ENCODE data around the gene SHISA2. TPM values are rescaled to one million over a fixed set of nuclear protein-coding genes. Genes with fewer than 3 reads are reported as not detected.
"Not testable (repeated sequence)": the region's sequence is repeated elsewhere in the genome, so short reads cannot be mapped to it uniquely, and the experiment has no call there.

The SHISA2 gene
- total RNA-seq: 1.1 TPM
- long read RNA-seq: 0 reads

DNA sequence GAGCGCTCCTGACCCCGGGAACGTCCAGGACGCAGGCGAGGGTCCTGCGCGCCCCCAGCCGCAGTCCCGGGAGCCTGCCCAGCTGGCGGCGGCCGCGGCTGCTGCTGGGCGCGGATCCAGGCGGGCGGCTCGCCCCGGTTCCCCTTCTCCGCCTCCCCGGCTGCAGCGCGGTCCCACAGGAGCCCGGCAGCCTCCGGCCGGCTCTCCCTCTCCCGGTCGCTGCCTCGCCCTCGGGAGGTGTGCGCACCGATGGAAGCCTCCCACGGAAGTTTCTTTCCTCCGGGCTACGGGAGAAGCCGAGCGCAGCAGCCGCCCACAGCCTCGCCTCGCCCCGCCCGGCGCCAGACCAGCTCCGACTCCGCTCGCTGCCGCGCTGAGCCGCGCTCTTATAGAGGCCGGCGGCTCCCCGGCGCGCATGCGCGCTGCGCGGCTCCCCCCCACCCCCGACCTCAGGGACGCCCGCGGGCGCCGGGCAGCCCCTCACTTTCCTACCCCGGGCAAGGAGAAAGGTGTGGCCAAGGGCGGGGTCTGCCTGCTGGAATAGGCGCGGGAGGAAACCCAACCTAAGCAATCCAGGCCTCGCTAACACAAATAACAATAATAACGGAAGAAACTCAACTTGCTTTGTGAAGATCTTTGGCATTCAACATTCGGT is at the start of gene SHISA2:
Gene SHISA2, minus strand, starts transcription at position 360 of the 655 bp plus-strand sequence. CDS start 1,041 bp downstream, outside the sequence.
- DNase-seq (ENCODE audit: low spot score): no peak

DNA sequence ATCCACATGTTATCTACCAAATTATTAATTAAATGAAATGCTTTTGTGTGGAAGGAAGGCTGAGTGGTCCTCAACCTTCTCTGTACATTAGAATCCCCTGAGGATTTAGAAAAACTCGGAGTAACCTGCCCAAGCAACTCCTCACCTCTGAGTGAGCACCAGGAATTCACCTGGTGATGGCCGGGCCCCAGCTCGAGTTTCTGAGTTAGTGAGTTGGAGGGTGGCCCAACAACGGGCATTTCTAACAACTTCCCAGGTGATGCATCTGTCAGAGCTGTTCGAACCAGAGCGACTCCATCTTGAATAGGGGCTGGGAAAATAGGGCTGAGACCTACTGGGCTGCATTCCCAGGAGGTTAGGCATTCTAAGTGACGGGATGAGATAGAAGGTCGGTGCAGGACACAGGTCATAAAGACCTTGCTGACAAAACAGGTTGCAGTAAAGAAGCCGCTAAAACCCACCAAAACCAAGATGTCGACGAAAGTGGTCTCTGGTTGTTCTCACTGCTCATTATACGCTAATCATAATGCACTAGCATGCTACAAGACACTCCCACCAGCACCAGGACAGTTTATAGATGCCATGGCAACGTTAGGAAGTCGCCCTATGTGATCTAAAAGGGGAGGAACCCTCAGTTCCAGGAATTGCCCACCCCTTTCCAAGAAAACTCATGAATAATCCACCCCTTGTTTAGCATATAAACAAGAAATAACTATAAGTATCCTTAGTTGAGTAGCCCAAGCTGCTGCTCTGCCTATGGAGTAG is 44.2 kb upstream of the SHISA2 start:
- no peak for DNase-seq (ENCODE audit: low spot score)

DNA sequence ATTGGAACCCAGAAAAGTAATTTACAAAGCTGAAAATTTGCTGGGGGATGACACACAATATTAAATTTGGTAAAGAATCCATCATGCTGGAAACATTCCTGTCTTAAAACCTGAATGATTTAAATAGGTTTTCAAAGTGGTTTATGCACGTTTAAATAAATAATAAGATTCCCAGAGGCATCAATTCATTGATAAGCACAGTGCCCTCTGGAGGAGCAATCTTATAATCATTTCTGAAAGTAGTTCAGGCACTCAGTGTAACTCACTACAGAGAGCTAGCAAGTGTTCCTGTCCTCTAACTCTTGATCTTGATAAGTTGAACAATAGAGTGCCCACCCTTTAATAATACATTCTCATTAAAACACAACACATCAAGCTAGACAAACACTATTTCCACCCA is 43.5 kb upstream of the SHISA2 start:
- no peak for DNase-seq (ENCODE audit: low spot score)

- DNase-seq (ENCODE audit: low spot score): not testable (repeated sequence)
Measured at GRCh38 chr13:26076821-26077220, 25.0 kb upstream of the SHISA2 start.

DNA sequence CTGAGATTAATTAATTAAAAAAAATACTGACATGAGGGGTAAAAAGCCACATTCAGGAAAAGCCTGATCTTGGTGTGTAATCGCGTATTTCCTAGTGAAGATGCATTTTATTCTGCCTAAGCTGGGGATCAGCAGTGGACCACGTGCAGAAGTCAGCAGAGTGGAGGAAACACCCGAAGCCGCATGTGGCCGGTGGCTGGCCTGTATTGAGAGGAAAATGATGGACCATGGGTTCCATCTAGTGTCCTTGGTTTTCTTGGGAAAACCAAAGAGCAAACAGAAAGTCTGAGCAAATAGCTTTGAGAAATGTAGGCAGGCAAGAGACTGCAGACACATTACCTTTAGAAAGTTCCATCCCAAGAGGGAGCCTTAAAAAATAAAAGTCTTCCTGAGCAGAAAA is 23.7 kb upstream of the SHISA2 start:
- DNase-seq (ENCODE audit: low spot score): no peak

- no peak for DNase-seq (ENCODE audit: low spot score)
Measured at GRCh38 chr13:26074706-26075105, 22.9 kb upstream of the SHISA2 start.

DNA sequence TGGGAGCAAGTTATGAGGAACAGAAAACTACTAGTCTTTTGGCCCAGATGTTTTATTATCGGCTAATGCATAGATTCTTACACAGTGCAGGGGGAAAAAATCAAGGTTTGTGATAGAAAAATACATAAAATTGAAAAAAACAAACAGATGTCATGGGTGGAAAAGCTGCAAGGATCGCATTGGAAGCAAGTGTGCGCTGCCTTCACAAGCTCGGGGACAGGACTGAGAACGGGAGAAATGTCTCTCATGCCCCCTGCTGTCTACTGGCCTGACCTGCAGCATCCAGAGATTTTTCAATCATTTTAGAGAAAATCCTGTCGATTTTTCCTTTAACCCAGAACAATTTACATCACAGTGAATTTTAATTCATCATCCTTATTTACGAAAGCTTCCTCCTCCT is 20.5 kb upstream of the SHISA2 start:
- DNase-seq (ENCODE audit: low spot score): not testable (repeated sequence)

DNA sequence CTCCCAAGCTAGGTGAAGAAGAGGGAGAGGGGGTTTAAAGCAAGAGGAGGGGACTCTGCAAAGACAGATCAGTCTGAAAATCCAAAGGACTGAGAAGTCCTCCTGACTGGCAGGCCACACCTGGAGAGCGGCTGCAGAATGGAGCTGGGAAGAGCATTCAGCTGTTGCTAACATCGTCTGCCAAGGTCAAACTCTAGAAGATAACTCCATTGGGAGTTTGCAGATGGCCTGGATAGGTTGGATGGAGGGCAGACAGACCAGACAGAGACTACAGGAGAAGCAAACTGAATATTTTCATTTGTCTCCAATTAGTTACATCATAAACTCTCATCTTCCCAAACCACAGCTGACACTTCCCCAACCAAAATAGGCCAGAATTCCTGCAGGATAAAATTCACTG is 19.9 kb upstream of the SHISA2 start:
- DNase-seq (ENCODE audit: low spot score): no peak

- DNase-seq (ENCODE audit: low spot score): not testable (repeated sequence)
Measured at GRCh38 chr13:26069642-26070041, 17.8 kb upstream of the SHISA2 start.

DNA sequence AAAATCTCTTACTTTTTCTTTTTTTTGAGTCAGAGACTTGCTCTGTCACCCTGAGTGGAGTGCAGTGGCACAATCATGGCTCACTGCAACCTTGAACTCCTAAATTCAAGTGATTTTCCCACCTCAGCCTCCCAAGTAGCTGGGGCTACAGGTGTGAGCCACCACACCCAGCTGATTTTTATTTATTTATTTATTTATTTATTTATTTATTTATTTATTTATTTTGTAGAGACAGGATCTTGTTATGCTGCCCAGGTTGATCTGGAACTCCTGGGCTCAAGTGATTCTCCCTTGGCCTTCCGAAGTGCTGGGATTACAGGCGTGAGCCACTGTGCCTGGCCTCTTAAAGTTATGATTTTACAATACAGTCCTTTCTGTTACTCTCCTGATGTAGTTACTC is 16.6 kb upstream of the SHISA2 start:
- not testable (repeated sequence) for DNase-seq (ENCODE audit: low spot score)

GRCh38 chr13:26067601-26068000 is 15.8 kb upstream of the SHISA2 start:
- DNase-seq (ENCODE audit: low spot score): no peak

DNA sequence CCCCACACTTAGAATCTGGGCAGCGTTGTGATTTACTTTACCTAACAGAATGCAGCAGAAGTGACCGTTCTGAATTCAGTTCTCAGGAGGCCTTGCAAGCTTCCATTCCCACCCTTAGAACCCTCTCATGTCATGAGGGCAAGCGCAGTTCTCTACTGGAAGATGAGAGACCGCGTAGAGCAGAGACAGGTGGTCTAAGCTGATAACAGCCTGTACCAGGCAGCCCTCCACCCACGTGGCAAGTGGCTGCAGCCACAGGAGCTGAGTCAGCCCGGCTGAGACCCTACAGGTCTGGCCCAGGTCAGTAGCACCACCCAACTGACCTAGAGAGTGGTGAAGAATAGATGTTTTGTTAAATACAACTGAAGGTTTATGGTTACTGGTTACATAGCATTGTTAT is 14.7 kb upstream of the SHISA2 start:
- not testable (repeated sequence) for DNase-seq (ENCODE audit: low spot score)

DNA sequence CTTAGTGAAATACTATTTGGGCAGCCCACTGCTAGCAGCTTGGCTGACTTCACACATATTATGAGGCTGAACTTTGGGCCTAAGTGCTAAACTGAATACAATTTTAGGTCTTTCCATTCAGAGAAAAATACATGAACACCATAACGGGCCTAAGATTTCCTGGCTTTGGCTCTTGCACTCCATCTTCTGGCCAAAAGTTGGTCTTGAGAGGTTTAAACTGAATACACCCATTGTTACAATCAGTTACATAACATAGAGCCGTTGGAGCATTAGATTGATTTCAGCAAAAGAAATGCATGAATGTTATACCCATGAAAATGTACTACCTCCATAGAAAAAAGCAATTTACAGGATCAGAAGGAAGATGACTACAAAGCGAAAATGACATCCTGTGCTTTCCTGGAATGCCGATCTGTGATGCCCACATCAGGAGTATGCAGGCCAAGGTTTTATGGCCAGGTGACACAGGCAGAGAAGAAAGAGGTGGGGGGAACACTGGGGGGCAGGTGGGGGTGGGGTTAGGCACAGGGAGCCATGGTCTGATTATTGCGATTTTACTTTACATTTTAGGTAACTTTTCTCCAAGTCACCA is 11.1 kb upstream of the SHISA2 start:
- DNase-seq (ENCODE audit: low spot score): no peak

GRCh38 chr13:26061947-26062346 is 10.1 kb upstream of the SHISA2 start:
- DNase-seq (ENCODE audit: low spot score): no peak

DNA sequence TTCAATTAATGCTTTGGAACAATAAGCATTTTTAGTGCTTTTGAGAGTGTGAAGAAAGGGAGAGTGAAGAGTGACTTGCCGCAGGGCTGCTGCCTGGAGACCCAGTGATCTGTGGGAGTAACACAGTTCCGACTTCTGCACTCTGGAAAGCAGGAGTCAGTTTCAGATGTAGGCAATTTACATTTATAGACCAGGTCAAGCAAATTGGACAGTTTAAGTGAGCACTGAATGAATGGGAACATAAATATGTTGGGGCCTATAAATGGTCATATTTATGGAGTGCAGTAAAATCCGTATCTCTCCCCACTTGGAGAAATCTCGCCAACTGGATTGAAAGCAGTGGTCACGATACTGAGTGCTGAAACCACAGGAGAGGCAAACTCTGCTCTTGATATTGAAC is 9.4 kb upstream of the SHISA2 start:
- no peak for DNase-seq (ENCODE audit: low spot score)

GRCh38 chr13:26060357-26060756 is 8.5 kb upstream of the SHISA2 start:
- DNase-seq (ENCODE audit: low spot score): no peak

DNA sequence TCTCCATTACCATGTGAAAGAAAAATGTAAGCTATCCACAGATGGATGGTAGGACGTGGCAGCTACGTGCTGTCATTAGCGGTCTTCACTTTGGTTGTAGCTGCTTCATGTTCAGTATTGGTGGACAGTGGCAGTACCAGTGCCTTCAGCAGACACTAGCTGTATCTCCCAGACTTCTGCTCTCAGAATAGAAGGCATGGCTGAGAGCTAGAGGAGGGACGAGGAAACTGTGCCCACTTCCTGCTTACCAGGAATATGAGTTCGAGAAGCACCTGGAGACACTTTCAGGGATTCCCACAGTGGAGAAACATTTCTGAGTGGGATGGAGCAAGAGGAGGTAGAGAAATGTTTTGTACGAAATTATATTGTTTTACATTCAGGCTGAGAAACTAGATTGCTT is 6.9 kb upstream of the SHISA2 start:
- DNase-seq (ENCODE audit: low spot score): no peak

DNA sequence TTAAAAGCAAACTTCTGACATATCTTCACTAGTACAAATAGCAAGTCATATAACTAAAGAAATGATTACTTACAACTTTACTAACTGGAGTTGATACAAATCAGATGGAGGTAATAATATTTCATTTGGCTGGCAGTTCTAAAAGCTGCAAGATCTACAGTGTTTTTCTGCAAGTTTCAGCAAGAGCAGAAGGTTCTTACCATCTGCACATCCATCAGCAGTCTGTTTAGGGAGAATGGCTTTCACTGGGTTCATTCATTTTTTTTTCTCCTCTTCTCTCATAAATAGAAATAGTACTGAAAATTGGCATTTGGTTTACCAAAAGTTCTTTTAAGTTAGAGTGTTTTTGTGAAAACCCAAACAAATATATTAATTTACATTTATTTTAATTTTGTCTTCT is 3.1 kb upstream of the SHISA2 start:
- no peak for DNase-seq (ENCODE audit: low spot score)

GRCh38 chr13:26053418-26053980 is 1.7 kb upstream of the SHISA2 start:
- DNase-seq (ENCODE audit: low spot score): no peak

GRCh38 chr13:26052337-26052736 is 521 bp upstream of the SHISA2 start:
- DNase-seq (ENCODE audit: low spot score): no peak

GRCh38 chr13:26051231-26051656 is 572 bp downstream of the SHISA2 start:
- DNase-seq (ENCODE audit: low spot score): no peak

DNA sequence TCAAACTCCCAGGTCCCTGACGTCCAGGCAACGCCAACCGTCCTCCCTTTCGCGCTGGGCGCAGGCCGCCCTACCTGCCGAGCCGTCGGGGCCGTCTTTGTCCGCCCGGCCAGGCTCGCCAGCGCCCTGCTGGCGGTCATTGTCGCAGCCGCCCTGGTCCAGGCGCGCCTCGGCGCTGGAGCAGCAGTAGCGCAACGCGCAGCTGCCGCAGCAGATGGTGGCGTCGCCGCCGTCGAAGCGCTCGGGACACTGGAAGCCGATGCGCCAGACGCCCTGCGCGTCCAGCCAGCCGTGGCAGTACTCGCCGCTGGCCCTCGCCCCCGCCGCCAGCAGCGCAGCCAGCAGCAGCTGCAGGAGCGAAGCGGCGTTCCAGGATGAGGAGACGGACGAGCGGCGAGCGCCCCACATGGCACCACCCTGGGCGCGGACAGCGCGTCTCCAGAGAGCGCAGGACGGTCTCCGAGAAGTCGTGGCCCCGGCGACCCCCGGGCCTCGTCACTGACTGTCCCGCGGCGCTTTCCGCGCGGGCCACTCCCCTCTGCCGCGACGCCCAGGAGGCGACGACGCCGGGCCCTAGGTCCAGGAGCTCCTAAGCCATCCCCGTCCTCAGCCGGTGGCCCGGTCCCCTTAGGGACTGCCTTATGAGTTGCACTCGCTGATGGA is 1.1 kb downstream of the SHISA2 start:
- no peak for DNase-seq (ENCODE audit: low spot score)
